HepG2 (cell line): ENCODE results near the gene ICE1. TPM values are rescaled to one million over a fixed set of nuclear protein-coding genes. Genes with fewer than 3 reads are reported as not detected.

Experiments used
- CREM ChIP-seq, 2 experiments: sonication (generic) in 1 of 2; formaldehyde crosslinking in 1 of 2; IDR thresholded peaks; 2 replicates each; pipeline versions ENCODE4 v1.4.0 to v1.6.1; 2016 to 2020; ENCODE audit warnings: antibody characterized with exemption in 1 of 2, mild to moderate bottlenecking in 1 of 2, missing genetic modification reagents in 1 of 2
- ETS1 ChIP-seq: sonication (generic); formaldehyde crosslinking; IDR thresholded peaks from 2 replicates; pipeline ENCODE4 v1.4.0; 2020; ENCODE audit warnings: missing genetic modification reagents
- LCORL ChIP-seq, 2 experiments: fragments of 450-650 bp in 1 of 2; sonication (generic) in 1 of 2; formaldehyde crosslinking in 1 of 2; IDR thresholded peaks; 2 replicates each; pipeline versions ENCODE4 v1.5.0 to v1.6.1; 2017 to 2020; ENCODE audit warnings: antibody characterized with exemption in 1 of 2, missing genetic modification reagents in 1 of 2
- NFKB2 ChIP-seq: sonication (generic); formaldehyde crosslinking; IDR thresholded peaks from 2 replicates; pipeline ENCODE4 v1.4.0; 2020; ENCODE audit warnings: missing genetic modification reagents, borderline replicate concordance
- ZBTB3 ChIP-seq: sonication (generic); formaldehyde crosslinking; IDR thresholded peaks from 2 replicates; pipeline ENCODE4 v1.4.0; 2020; ENCODE audit warnings: low read depth, mild to moderate bottlenecking, moderate library complexity, missing genetic modification reagents, borderline replicate concordance
- ZNF235 ChIP-seq: sonication (generic); formaldehyde crosslinking; IDR thresholded peaks from 2 replicates; pipeline ENCODE4 v1.8.1; 2023; ENCODE audit warnings: mild to moderate bottlenecking, missing genetic modification reagents, borderline replicate concordance
- polyA plus RNA-seq, 8 experiments: library from polyadenylated mRNA; depleted of rRNA in 3 of 8; stranded (reverse) in 7 of 8; unstranded in 1 of 8; fragments of >200 nt; fragmentation: Illumina TruSeq in 4 of 8; extraction: Trizol in 4 of 8; gene quantifications; 2 replicates each; pipeline versions ENCODE4 v1.2.1 to v1.2.3, GENCODE V29; 2011 to 2016; ENCODE audit warnings: low read depth in 4 of 8, missing spikeins in 1 of 8, mixed read lengths in 1 of 8; ENCODE audit not compliant: insufficient read depth in 1 of 8
- total RNA-seq, 5 experiments: library from RNA; depleted of rRNA; stranded (reverse); fragments of >200 nt; fragmentation: Illumina TruSeq; extraction: Trizol; gene quantifications; 2 replicates each; pipeline ENCODE4 v1.2.3, GENCODE V29; 2016; ENCODE audit warnings: low read depth in 1 of 5
- TF ChIP-seq, protein P1 (sequence below): sonication (generic); formaldehyde crosslinking; IDR thresholded peaks from 2 replicates; pipeline ENCODE4 v1.5.0; 2020; ENCODE audit warnings: mild to moderate bottlenecking, missing genetic modification reagents, borderline replicate concordance

ICE1 gene
- total and polyA plus RNA-seq, 2 of the 13 experiments (the other 11 are each of a cell fraction or from before 2014, with no cell fraction given) = 9.1 to 27.6 TPM

DNA sequence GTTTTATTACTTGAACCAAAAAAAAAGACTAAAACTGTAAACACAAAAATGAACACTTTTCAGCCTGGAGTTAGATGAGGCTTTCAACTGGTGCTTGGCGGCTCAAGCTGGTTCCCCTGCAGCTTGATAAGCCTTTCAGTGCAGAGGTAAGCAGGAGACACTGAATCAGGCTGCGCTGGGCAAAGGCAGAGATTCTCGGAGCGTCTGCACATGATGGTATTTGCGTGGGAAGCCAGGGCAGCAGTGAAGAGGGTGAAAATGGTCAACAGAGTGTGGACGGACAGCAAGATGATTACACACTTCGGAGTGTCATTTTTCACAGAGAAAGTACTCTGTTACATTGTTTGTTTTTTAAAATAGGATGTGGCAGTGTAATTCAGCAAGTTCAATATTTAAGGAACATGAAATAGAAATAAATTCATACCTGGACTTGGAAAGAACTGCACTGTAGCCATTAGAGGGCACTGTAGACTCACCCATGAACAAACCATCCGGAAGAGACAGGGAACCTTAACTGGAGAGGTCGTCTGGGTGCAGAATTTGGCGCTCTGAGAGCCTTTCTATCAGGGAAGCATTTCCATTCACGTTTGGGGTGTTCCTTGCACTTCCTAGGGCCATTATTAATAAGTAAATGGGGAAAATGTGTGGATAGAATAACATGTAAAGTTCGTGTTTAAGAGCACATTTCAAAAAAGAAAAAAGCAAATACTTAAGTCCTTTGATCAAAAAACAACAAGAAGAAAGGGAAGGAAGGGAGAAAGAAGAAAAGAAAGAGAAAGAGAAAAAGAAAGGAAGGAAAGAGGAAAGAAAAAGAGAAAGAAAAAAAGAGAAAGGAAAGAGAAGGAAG is 69.8 kb downstream of the ICE1 start (continued):
- TF ChIP-seq, protein P1, sequence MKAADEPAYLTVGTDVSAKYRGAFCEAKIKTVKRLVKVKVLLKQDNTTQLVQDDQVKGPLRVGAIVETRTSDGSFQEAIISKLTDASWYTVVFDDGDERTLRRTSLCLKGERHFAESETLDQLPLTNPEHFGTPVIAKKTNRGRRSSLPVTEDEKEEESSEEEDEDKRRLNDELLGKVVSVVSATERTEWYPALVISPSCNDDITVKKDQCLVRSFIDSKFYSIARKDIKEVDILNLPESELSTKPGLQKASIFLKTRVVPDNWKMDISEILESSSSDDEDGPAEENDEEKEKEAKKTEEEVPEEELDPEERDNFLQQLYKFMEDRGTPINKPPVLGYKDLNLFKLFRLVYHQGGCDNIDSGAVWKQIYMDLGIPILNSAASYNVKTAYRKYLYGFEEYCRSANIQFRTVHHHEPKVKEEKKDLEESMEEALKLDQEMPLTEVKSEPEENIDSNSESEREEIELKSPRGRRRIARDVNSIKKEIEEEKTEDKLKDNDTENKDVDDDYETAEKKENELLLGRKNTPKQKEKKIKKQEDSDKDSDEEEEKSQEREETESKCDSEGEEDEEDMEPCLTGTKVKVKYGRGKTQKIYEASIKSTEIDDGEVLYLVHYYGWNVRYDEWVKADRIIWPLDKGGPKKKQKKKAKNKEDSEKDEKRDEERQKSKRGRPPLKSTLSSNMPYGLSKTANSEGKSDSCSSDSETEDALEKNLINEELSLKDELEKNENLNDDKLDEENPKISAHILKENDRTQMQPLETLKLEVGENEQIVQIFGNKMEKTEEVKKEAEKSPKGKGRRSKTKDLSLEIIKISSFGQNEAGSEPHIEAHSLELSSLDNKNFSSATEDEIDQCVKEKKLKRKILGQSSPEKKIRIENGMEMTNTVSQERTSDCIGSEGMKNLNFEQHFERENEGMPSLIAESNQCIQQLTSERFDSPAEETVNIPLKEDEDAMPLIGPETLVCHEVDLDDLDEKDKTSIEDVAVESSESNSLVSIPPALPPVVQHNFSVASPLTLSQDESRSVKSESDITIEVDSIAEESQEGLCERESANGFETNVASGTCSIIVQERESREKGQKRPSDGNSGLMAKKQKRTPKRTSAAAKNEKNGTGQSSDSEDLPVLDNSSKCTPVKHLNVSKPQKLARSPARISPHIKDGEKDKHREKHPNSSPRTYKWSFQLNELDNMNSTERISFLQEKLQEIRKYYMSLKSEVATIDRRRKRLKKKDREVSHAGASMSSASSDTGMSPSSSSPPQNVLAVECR (CRISPR knock-in tag) = no peak
- TF ChIP-seq NFKB2 (no peak), ZNF235 (no peak), ZBTB3 (CRISPR knock-in tag) (no peak), CREM (IDR thresholded peaks at IDR 0.05) (no peak), CREM (CRISPR knock-in tag; IDR thresholded peaks at IDR 0.05) (no peak), ETS1 (CRISPR knock-in tag) (no peak), LCORL (IDR thresholded peaks at IDR 0.05) (no peak), LCORL (CRISPR knock-in tag; IDR thresholded peaks at IDR 0.05) (no peak)
